Measurements from ENCODE around the gene WBP11.

Gene WBP11

GRCh38 chr12:14803011-14803829 lies at the start of gene WBP11, which contains the start of gene C12orf60:
WBP11 (minus strand) TSS chr12:14803478; CDS start chr12:14801383, 2,095 bp downstream.
C12orf60 (plus strand) TSS chr12:14803670; CDS start chr12:14822936, 19,266 bp downstream.
- peak; percentile 92 for DNase-seq

GRCh38 chr12:14852880-14853279 lies 49.6 kb upstream of the WBP11 start:
- no peak for DNase-seq

GRCh38 chr12:14850929-14851663 lies 47.8 kb upstream of the WBP11 start:
- DNase-seq, result no peak

- DNase-seq, result no peak
Measured at GRCh38 chr12:14849661-14850060, 46.4 kb upstream of the WBP11 start.

GRCh38 chr12:14846876-14847580 lies 43.8 kb upstream of the WBP11 start:
- no peak for DNase-seq

GRCh38 chr12:14846042-14846587 lies 42.8 kb upstream of the WBP11 start:
- DNase-seq, result no peak

GRCh38 chr12:14845350-14845750 lies 42.1 kb upstream of the WBP11 start:
- DNase-seq, result peak; percentile 58

GRCh38 chr12:14844401-14844800 lies 41.1 kb upstream of the WBP11 start:
- DNase-seq, result no peak

- DNase-seq, result no peak
Measured at GRCh38 chr12:14843425-14843887, 40.2 kb upstream of the WBP11 start, which contains the start of gene ART4. ART4 (minus strand) TSS chr12:14843526; CDS start chr12:14843113, 413 bp downstream.

- DNase-seq, result no peak
Measured at GRCh38 chr12:14842315-14842714, 39.0 kb upstream of the WBP11 start.

GRCh38 chr12:14841761-14842160 lies 38.5 kb upstream of the WBP11 start:
- no peak for DNase-seq

- no peak for DNase-seq
Measured at GRCh38 chr12:14840616-14841015, 37.3 kb upstream of the WBP11 start.

- no peak for DNase-seq
Measured at GRCh38 chr12:14839262-14839661, 36.0 kb upstream of the WBP11 start.

GRCh38 chr12:14836336-14837210 lies 33.3 kb upstream of the WBP11 start:
- no peak for DNase-seq

GRCh38 chr12:14834509-14834908 lies 31.2 kb upstream of the WBP11 start:
- DNase-seq, result no peak

GRCh38 chr12:14833952-14834351 lies 30.7 kb upstream of the WBP11 start:
- DNase-seq, result no peak

- no peak for DNase-seq
Measured at GRCh38 chr12:14833336-14833735, 30.1 kb upstream of the WBP11 start.

GRCh38 chr12:14828892-14829291 lies 25.6 kb upstream of the WBP11 start:
- DNase-seq, result no peak

GRCh38 chr12:14827043-14827442 lies 23.8 kb upstream of the WBP11 start:
- DNase-seq, result no peak

- DNase-seq, result no peak
Measured at GRCh38 chr12:14826491-14826890, 23.2 kb upstream of the WBP11 start.

- no peak for DNase-seq
Measured at GRCh38 chr12:14825256-14825655, 22.0 kb upstream of the WBP11 start.
